Measurements from ENCODE around the gene CD247.

The CD247 gene

DNA sequence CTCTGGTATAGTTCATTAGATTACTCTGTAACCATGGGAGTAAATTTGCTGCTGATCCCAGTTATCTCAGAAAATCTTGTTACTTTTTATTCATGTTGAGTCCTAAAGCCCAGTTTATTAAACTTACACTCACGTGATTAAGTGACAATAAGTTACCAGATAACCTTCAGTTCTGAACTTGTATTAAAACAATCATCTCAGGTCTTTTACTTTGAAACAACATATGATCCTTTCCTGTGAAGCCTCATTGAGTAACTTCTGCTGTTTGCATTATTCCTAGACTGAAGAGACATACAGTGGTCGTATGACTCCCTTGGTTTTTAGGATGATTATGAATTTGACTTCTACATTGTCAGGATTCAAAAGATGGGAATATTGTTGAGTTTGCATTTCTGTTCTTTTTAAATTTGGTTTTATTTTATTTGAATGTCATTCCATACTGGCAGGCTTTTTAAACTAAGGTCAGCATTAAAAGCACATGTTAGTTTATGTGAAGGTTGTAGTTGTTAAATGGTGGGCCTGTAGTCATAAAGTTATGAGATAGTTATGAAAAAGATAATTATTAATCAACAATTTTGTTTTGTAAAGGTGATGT, 117.9 kb downstream of the CD247 start:
- TF ChIP-seq, protein P1, sequence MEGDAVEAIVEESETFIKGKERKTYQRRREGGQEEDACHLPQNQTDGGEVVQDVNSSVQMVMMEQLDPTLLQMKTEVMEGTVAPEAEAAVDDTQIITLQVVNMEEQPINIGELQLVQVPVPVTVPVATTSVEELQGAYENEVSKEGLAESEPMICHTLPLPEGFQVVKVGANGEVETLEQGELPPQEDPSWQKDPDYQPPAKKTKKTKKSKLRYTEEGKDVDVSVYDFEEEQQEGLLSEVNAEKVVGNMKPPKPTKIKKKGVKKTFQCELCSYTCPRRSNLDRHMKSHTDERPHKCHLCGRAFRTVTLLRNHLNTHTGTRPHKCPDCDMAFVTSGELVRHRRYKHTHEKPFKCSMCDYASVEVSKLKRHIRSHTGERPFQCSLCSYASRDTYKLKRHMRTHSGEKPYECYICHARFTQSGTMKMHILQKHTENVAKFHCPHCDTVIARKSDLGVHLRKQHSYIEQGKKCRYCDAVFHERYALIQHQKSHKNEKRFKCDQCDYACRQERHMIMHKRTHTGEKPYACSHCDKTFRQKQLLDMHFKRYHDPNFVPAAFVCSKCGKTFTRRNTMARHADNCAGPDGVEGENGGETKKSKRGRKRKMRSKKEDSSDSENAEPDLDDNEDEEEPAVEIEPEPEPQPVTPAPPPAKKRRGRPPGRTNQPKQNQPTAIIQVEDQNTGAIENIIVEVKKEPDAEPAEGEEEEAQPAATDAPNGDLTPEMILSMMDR (IDR thresholded peaks at IDR 0.05; ENCODE audit: insufficient read depth, low read depth, low read length, missing control alignments): no peak
- no peak for DNase-seq (ENCODE audit: low read depth)
- no peak overlapping the region for H3K4me3 ChIP-seq (ENCODE audit: low read depth, low read length)

DNA sequence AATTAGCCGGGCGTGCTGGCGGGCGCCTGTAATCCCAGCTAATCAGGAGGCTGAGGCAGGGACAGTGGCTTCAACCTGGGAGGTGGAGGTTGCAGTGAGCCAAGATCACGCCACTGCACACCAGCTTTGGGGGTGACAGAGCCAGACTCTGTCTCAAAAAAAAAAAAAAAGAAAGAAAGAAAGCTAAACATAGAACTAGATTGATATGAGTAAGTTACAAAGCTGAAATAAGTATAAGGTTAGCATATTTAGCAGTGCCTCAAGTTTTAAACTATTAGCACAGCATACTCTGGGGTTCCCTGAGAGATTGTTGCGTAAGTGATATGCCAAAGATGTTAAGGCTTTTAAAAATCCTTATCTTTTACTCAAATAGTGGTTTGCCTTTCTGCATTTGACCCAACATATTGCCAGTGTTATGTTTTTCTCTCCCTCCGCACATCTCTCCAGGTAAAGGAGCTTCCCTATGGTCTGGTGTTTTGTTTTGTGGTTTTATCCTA, 126.1 kb downstream of the CD247 start:
- DNase-seq (ENCODE audit: low read depth): no peak
- TF ChIP-seq, protein P1 (IDR thresholded peaks at IDR 0.05; ENCODE audit: insufficient read depth, low read depth, low read length, missing control alignments): no peak
- H3K4me3 ChIP-seq (ENCODE audit: low read depth, low read length): no peak overlapping the region

DNA sequence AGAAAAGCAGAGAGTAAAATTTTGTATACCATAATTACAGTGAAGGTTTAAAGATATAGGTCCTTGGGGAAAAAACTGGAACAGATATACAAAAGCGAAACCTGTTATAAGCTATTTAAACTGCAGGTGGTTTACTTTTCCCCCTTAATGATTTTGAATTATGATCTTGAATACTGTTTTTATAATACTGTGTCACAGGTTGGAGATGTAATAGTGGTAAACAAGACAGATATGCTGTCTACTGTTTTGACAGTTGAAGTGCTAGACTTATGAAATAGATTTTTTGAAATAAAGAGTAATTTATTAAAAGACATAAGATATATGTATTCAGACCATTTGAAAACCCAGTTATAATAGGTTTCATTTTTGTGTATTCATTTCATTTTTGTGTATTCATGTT, 129.4 kb downstream of the CD247 start:
- DNase-seq (ENCODE audit: low read depth): no peak
- TF ChIP-seq, protein P1 (IDR thresholded peaks at IDR 0.05; ENCODE audit: insufficient read depth, low read depth, low read length, missing control alignments): no peak
- H3K4me3 ChIP-seq (ENCODE audit: low read depth, low read length): no peak overlapping the region

DNA sequence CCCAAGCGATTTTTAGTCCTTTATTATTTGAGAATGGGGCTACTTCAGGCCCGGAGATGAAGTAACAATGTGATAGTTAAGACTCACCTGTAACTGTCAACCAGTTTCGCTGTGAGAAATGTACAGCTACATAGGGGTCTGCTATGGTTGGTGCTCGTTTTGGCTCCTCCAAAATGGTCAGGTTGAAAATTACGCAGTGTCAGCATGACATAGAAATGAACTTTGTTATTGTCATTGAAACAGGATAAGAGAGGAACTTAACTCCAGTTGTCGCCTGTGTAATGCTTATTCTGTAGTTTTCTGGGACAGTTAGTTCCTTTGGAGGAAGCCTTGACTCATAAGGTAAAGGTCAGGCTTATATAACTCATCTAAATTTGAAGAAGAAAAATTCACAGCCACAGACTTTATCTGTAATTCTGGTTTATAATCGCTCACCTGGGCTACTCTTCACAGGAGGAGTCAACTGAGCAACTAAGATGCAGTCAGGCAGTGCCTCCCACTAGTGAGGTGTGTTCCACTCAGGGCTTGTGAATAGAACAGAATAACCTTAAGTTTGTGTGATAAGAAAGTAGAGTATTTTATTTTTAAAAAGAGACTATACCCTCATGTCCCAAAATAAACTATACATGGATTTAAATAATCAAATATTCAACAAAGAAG, 130.9 kb downstream of the CD247 start:
- TF ChIP-seq, protein P1 (IDR thresholded peaks at IDR 0.05; ENCODE audit: insufficient read depth, low read depth, low read length, missing control alignments): no peak
- no peak for DNase-seq (ENCODE audit: low read depth)
- H3K4me3 ChIP-seq (ENCODE audit: low read depth, low read length): no peak overlapping the region
